PFSK-1 (cell line): ENCODE results near the gene ZNF99.

Source experiments
- FOXP2 ChIP-seq: optimal IDR thresholded peaks from 2 replicates; pipeline ENCODE3; 2011; ENCODE audit warnings: borderline replicate concordance, control low read depth, inconsistent platforms; ENCODE audit not compliant: insufficient read depth; ENCODE audit errors: extremely low read length, extremely low read depth
- POLR2AphosphoS5 ChIP-seq: IDR thresholded peaks from 2 replicates; pipeline ENCODE4 v1.6.1; 2012; ENCODE audit warnings: low read depth, mild to moderate bottlenecking, control low read depth, low read length, moderate library complexity
- SIN3A ChIP-seq: IDR thresholded peaks from 2 replicates; pipeline ENCODE4 v1.6.1; 2012; ENCODE audit warnings: mild to moderate bottlenecking, low read length, moderate library complexity, borderline replicate concordance; ENCODE audit not compliant: insufficient read depth
- TAF1 ChIP-seq: IDR thresholded peaks from 2 replicates; pipeline ENCODE4 v1.6.1; 2012; ENCODE audit warnings: low read length, control low read depth, borderline replicate concordance; ENCODE audit not compliant: insufficient read depth
- TF ChIP-seq, protein P1 (sequence below), 2 experiments: IDR thresholded peaks; 2 replicates each; pipeline versions ENCODE4 v1.6.1 to v1.8.0; 2011 to 2012; ENCODE audit warnings: low read depth in 2 of 2, low read length in 2 of 2, control low read depth in 1 of 2, inconsistent platforms in 1 of 2, mild to moderate bottlenecking in 1 of 2, moderate library complexity in 1 of 2; ENCODE audit not compliant: insufficient read depth in 1 of 2

ZNF99 gene

DNA sequence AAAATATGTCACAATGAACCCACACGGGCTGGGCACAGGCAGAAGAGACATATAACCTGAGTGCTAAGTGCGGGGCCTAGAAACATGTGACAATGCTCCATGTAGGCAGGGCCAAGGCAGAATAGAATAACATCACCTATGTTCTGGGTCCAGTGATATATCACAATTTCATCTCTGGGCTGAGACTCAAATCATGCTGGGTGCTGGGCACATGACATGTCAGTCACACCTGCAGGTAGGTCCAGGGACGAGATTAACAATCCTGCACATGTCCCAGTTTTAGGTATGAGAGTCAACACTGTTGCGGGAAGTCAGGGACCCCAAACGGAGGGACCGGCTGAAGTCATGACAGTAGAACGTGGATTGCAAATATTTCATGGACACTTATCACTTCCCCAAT lies 50.3 kb downstream of the ZNF99 start:
- TF ChIP-seq POLR2AphosphoS5 (no peak), FOXP2 (no peak), SIN3A (no peak), TAF1 (no peak)
- TF ChIP-seq, protein P1, sequence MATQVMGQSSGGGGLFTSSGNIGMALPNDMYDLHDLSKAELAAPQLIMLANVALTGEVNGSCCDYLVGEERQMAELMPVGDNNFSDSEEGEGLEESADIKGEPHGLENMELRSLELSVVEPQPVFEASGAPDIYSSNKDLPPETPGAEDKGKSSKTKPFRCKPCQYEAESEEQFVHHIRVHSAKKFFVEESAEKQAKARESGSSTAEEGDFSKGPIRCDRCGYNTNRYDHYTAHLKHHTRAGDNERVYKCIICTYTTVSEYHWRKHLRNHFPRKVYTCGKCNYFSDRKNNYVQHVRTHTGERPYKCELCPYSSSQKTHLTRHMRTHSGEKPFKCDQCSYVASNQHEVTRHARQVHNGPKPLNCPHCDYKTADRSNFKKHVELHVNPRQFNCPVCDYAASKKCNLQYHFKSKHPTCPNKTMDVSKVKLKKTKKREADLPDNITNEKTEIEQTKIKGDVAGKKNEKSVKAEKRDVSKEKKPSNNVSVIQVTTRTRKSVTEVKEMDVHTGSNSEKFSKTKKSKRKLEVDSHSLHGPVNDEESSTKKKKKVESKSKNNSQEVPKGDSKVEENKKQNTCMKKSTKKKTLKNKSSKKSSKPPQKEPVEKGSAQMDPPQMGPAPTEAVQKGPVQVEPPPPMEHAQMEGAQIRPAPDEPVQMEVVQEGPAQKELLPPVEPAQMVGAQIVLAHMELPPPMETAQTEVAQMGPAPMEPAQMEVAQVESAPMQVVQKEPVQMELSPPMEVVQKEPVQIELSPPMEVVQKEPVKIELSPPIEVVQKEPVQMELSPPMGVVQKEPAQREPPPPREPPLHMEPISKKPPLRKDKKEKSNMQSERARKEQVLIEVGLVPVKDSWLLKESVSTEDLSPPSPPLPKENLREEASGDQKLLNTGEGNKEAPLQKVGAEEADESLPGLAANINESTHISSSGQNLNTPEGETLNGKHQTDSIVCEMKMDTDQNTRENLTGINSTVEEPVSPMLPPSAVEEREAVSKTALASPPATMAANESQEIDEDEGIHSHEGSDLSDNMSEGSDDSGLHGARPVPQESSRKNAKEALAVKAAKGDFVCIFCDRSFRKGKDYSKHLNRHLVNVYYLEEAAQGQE (IDR thresholded peaks at IDR 0.05; ENCODE audit: insufficient read depth in 1 of 2, low read depth in 2 of 2, low read length in 2 of 2), result no peak

DNA sequence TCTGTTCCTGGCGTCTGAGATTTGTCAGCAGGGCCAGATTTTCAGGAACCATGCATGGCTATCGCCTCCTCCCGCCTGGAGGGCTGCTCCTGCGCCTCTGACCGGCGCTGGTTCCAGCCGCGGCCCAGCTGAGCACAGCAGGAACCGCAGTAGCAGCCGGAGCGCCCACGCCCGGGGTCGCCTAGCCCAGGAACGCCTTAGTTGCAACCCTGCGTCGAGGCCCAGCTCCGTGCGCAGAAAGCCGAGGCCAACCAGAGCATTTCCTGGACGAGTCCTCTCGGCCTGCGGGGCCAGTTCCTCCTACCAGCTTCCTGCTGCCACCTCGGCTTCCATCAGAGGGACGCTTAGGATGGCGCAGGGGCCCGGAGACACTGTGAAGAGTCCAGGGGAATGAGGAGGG lies 75.0 kb downstream of the ZNF99 start:
- TF ChIP-seq SIN3A, result no peak
- TF ChIP-seq FOXP2, result no peak
